CD4-positive, alpha-beta T cell treated with Interleukin-12 subunit alpha and Interleukin-12 subunit beta, for 1 hour (primary cell): ENCODE measurements around the gene BUB1.
"Not testable (repeated sequence)": the region's sequence is repeated elsewhere in the genome, so short reads cannot be mapped to it uniquely, and the experiment has no call there.

Experiments used
- DNase-seq: peaks from one replicate; pipeline ENCODE4 v3.0.0-alpha.2; 2020

Gene BUB1

DNA sequence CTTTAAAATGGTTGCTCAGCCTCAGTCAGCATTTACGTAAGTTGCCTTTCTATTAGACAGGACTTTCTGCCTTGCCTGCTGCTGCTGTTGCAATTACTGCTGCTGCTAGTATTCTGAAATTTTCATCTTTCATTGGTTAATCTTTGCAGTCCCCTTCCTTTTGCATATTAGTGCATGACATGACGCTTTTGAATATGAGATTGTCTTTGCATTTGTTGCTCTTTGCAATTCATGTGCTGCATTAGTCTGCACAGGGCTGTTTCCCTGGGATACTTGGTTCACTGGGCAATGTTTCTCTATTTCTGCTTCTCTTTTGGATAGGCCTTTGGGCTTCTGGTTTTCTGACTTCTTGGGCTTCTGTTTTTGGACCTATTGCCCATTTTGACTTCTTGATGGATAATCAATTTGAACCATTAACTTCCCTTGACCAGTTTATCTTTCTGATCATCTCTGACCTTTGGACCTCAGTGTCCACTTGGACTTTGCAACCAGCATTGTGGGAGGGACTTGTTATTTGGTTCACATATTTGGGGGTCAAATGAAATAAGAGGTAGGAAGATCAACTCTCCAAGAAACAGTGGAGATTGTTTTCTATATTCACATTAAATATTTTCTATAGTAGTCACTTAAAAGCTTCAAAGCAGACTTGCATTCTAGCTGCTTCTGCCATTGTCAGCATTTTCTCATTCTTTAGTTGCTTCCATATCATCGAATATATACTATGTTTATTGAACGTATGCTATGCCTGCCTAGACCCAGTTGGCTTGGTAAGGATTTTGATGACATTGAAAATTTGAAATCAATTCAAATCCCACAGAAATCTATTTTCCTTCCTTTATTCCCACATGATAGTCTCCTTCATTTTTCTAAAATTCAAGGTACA lies 12.5 kb upstream of the BUB1 start:
- DNase-seq = no peak

GRCh38 chr2:110688594-110689091 lies 10.8 kb upstream of the BUB1 start:
- no peak for DNase-seq

DNA sequence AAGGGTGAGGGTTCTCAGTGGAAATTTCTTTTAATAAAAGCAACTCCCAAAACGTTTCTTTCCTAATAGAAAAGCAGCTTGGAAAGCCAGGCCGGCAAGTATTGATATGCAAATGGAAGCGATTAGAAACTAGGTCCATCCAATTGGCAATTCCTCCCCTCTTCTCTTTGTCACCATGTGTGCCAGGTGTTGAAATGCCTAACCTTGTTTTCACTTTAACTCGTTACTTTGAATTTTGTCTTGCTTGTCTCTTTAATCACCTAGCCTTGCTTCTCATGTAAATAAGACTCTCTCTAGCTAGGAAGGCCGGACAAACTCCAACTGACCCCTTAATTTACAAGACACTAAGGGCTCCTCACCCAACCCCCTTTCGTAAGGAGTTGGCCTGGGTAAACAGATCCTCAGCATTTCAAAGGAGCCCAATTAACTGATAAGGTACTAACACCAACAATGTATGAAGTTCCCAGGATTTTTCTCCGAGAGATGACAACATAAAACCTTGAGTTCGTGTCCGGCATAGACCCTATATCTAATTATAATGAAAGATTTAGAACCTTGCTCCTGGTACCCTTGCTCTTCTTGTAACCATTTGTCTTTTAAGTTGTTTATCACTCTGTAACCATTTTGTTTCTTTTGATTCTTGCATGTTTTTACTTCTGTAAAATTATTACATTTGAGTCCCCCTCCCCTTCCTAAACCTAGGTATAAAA lies 10.1 kb upstream of the BUB1 start:
- not testable (repeated sequence) for DNase-seq

- no peak for DNase-seq
Observed at GRCh38 chr2:110682872-110683271, 5.0 kb upstream of the BUB1 start.

- DNase-seq = no peak
Observed at GRCh38 chr2:110682267-110682666, 4.4 kb upstream of the BUB1 start.

- no peak for DNase-seq
Observed at GRCh38 chr2:110680709-110681108, 2.8 kb upstream of the BUB1 start.

- DNase-seq = no peak
Observed at GRCh38 chr2:110679865-110680264, 2.0 kb upstream of the BUB1 start.

GRCh38 chr2:110679337-110679707 lies 1.5 kb upstream of the BUB1 start:
- DNase-seq = no peak

- no peak for DNase-seq
Observed at GRCh38 chr2:110678457-110679336, 834 bp upstream of the BUB1 start.

DNA sequence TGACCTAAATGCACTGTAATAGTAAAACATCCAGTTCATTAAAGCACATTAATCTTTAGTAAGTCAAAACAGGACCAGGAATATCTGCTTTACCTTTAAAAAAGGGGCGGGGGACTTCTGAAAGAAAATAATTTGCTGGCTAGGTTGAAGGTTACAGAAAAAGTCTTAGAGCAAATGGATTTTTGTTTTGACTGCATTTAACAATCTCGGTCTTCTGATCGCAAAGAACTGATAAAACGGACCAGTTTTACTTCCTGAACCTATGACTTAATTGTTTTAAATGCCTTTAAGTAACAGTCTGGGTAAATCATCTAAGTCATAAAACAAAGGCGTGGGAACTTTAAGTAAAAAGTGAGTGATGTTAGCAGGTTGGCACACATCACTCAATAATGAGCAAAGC lies 783 bp downstream of the BUB1 start:
- peak; percentile 24 for DNase-seq

GRCh38 chr2:110675679-110676078 lies 2.2 kb downstream of the BUB1 start:
- DNase-seq = no peak

- peak; percentile 76 for DNase-seq
Observed at GRCh38 chr2:110674620-110675555, 3.0 kb downstream of the BUB1 start.

- DNase-seq = no peak
Observed at GRCh38 chr2:110673201-110673600, 4.7 kb downstream of the BUB1 start.

DNA sequence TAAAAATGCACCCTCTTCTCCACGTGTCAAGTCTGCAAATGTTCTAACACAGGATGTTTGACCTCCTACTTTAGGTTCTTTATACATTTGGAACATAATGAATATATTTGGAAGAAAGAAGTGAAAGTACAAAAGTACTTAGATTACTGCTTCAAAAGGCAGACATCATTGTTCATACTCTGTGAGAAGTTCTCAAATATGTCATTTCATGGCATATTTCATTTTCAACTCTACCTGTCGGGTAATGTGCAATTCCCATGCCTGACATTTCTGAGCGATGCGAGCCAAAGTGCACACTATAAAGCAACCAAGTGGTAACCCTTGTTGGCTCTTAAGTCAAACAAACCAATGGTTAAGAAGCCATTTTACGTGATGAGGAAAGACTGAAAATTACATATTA lies 7.0 kb downstream of the BUB1 start:
- no peak for DNase-seq

DNA sequence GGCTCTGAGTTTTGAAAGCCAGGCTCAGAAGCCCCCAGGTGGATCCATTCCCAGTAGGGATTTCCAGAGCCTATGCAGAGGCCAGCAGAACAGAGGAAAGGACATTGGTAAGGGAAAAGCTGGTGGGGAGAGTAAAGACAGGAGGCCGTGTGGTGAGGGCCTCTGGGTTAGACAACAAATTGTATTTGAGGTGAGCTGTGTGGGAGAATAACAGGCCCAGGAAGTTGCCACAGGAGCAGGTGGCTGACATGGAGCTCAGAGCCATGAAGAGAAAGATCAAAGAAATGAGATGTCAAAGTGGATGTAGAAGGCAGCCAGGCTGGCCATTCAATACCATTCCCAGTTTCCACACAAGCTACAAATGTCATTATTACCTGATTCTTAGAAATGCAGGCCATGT lies 8.8 kb downstream of the BUB1 start:
- no peak for DNase-seq

DNA sequence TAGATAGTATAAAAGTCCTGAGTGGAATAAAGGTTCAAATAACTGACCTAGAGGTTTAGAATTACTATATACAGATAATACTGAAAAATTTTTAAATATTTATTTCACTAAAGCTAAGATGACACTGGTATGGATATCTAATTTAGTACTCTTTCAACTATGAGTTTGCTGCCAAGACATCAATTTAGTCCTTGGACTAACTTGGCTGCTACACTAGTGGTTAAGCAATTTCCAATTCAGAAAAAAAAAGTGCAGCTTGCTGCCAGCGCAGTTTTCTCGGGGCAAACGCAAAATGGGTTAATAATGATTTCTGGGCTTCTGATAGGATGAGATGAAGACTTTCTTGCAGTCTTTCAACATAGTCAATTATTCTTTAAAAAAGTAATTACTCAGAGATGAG lies 10.8 kb downstream of the BUB1 start:
- no peak for DNase-seq

DNA sequence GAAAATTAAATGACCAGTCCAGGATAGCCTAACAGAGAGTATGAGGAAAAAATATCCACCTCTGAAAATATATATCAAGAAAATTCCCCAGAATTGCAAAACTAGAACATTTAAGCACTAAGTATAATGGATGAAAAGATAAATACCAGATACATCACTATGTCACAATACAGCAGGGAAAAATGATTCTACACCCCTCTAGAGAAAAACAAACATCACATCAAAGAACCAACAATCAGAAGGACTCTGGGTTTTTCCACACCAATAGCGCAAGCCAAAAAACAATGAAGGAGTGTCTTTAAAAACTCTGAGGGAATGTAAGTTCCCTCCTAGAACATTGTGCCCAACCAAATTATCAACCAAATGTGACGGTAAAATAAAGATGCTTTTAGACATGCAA lies 13.7 kb downstream of the BUB1 start:
- DNase-seq = no peak

DNA sequence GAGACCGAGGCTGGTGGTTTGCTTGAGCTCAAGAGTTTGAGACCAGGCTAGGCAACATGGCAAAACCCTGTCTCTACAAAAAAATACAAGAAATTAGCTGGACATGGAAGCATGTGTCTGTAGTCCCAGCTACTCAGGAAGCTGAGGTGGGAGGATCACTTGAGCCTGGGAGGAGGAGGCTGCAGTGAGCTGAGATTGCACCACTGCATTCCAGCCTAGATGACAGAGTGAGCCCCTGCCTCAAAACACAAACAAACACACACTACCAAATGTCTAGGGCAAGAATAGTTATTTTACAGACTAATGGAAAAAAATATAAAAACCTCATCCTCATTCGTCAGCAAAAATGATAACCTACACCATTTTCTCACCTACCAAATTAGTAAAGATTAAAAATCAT lies 15.3 kb downstream of the BUB1 start:
- no peak for DNase-seq

- no peak for DNase-seq
Observed at GRCh38 chr2:110660558-110660957, 17.3 kb downstream of the BUB1 start.

- no peak for DNase-seq
Observed at GRCh38 chr2:110659248-110659647, 18.6 kb downstream of the BUB1 start.

GRCh38 chr2:110657724-110658305 lies 20.0 kb downstream of the BUB1 start:
- DNase-seq = peak; percentile 46

GRCh38 chr2:110655701-110656100 lies 22.2 kb downstream of the BUB1 start:
- no peak for DNase-seq
